Breast epithelium (tissue), 3 donors: ENCODE results near the gene HIPK1.

Experiments
- CTCF ChIP-seq, 3 donors: fragments of 450-650 bp; IDR thresholded peaks; one replicate each; pipeline ENCODE4 v1.5.1; 2016 to 2017; ENCODE audit warnings: antibody characterized with exemption in 3 of 3, mild to moderate bottlenecking in 3 of 3, moderate library complexity in 3 of 3
- POLR2A ChIP-seq: fragments of 450-650 bp; IDR thresholded peaks from one replicate; pipeline ENCODE4 v1.6.1; 2016; ENCODE audit warnings: antibody characterized with exemption, mild to moderate bottlenecking, moderate library complexity
- POLR2AphosphoS5 ChIP-seq, 3 donors: sonication (generic); formaldehyde crosslinking; IDR thresholded peaks; one replicate each; pipeline ENCODE4 v1.6.1; 2017; ENCODE audit warnings: antibody characterized with exemption in 3 of 3

DNA sequence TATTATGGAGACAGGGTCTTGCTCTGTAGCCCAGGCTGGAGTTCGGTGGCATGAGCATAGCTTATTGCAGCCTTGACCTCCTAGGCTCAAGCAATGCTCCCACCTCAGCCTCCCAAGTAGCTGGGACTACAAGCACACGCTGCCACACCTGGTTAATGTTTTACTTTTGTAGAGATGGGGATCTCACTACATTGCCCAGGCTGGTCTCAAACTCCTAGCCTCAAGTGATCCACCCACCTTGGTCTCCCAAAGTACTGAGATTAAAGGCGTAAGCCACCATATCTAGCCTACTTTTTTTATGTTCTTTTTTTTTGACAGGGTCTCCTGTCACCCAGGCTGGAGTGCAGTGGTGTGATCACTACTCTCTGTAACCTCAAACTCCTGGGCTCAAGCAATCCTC is 35.9 kb upstream of the HIPK1 start:
- no peak for TF ChIP-seq CTCF (IDR thresholded peaks at IDR 0.05)
- TF ChIP-seq POLR2AphosphoS5 (IDR thresholded peaks at IDR 0.05) = no peak
- no peak for TF ChIP-seq POLR2A
